DOHH2 (cell line): Measurements from ENCODE around the gene DAPK2.

Source experiments
- H3F3A ChIP-seq: fragments of 200-600 bp; sonication (generic), shearing (Covaris generic); 2 replicates; pipeline ENCODE4 v1.6.0; 2016; ENCODE audit warnings: antibody characterized with exemption, mild to moderate bottlenecking; ENCODE audit not compliant: control insufficient read depth, insufficient read depth
- H3K27ac ChIP-seq: fragments of 200-600 bp; sonication (generic); 2 replicates; pipeline ENCODE4 v1.5.1; 2014; ENCODE audit warnings: low read depth, mild to moderate bottlenecking, low read length, moderate library complexity
- H3K27me3 ChIP-seq: fragments of 200-600 bp; sonication (generic); 2 replicates; pipeline ENCODE4 v1.6.1; 2014; ENCODE audit warnings: mild to moderate bottlenecking, low read length, mixed read lengths; ENCODE audit not compliant: control insufficient read depth
- H3K36me3 ChIP-seq: fragments of 200-600 bp; sonication (generic); 2 replicates; pipeline ENCODE4 v1.6.1; 2014; ENCODE audit warnings: mild to moderate bottlenecking, low read length, moderate library complexity, mixed read lengths; ENCODE audit not compliant: control insufficient read depth
- H3K4me1 ChIP-seq: fragments of 200-600 bp; sonication (generic); 2 replicates; pipeline ENCODE4 v1.6.1; 2014; ENCODE audit warnings: mild to moderate bottlenecking, low read length, mixed read lengths; ENCODE audit not compliant: control insufficient read depth
- H3K4me2 ChIP-seq: fragments of 200-600 bp; sonication (generic); 2 replicates; pipeline ENCODE4 v1.6.0; 2014; ENCODE audit warnings: mild to moderate bottlenecking, low read length, moderate library complexity
- H3K4me3 ChIP-seq: fragments of 200-600 bp; sonication (generic); 2 replicates; pipeline ENCODE4 v1.5.1; 2014; ENCODE audit warnings: mild to moderate bottlenecking, low read length, mixed read lengths
- H3K79me2 ChIP-seq: fragments of 200-600 bp; sonication (generic); 2 replicates; pipeline ENCODE4 v1.6.1; 2014; ENCODE audit warnings: mild to moderate bottlenecking, low read length, mixed read lengths; ENCODE audit not compliant: control insufficient read depth
- H3K9me2 ChIP-seq: fragments of 200-600 bp; sonication (generic); replicated peaks from 2 replicates; pipeline ENCODE4 v1.6.1; 2014; ENCODE audit warnings: mild to moderate bottlenecking, low read length, mixed read lengths; ENCODE audit not compliant: control insufficient read depth
- H3K9me3 ChIP-seq: fragments of 200-600 bp; sonication (generic); 2 replicates; pipeline ENCODE4 v1.6.1; 2014; ENCODE audit warnings: antibody characterized with exemption, low read length, mixed read lengths; ENCODE audit not compliant: control insufficient read depth, insufficient read depth
- H4K20me1 ChIP-seq: fragments of 200-600 bp; sonication (generic); 2 replicates; pipeline ENCODE4 v1.6.0; 2014; ENCODE audit warnings: low read depth, mild to moderate bottlenecking, antibody characterized with exemption, low read length, moderate library complexity; ENCODE audit not compliant: control insufficient read depth, insufficient read depth
- EZH2phosphoT487 ChIP-seq: fragments of 200-600 bp; sonication (generic); IDR thresholded peaks from 2 replicates; pipeline ENCODE4 v1.6.1; 2017; ENCODE audit warnings: borderline replicate concordance, mild to moderate bottlenecking, antibody characterized with exemption, low read length, moderate library complexity, mixed read lengths
- TF ChIP-seq, protein P1 (sequence below): fragments of 200-600 bp; sonication (generic); IDR thresholded peaks from one replicate; pipeline ENCODE4 v1.5.1; 2014; ENCODE audit warnings: antibody characterized with exemption, mild to moderate bottlenecking, low read depth, low read length; ENCODE audit not compliant: poor library complexity, severe bottlenecking

The DAPK2 gene

DNA sequence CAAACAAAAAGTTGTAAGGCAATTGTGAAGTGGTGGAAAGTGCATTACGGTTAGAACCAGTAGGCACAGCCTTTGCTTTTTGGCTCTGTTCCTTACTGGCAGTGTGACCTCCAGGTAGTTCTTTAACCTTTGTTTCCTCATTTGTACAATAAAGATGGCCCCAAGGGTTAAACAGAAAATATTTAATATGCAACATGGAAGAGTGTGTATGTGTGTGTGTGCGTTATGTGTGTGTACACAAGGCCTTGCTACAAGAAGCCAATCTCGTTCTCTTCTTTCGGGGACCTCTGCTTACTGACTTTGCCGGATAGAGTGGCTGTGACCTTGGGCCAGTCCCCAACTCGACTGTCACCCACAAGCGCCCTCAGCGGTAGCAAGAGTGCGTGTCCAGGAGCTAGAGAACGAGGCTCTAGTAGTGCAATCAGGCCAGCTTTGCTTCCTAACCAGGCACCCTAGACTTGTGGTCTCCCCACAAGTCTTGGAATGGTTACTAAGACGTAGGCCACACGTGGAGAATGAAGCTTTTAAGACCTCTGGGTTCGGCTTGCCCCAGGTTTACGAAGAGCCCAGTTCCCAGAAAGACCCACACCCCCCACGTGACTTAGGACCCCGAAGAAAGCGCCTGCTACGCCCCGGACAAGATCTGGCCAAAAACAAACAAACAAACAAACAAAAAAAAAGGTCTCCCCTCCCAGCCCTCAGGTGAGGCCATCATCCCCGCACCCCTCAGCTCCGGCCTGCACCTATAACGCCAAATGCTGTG, 46.8 kb upstream of the DAPK2 start:
- H3K79me2 ChIP-seq, result peaks cover 95% of the 10 kb centered on the region
- H3K36me3 ChIP-seq, result peaks cover 38% of the 10 kb centered on the region
- peak overlapping the region; percentile 87 for H3K4me2 ChIP-seq
- H3K27me3 ChIP-seq, result no peaks in the 10 kb centered on the region
- no peaks in the 10 kb centered on the region for H3K9me3 ChIP-seq
- H3F3A ChIP-seq, result peaks cover 6% of the 10 kb centered on the region; the same call in 1 of the 2 replicates
- H3K27ac ChIP-seq, result peak overlapping the region; percentile 80
- H3K4me3 ChIP-seq, result peak overlapping the region; percentile 83
- H4K20me1 ChIP-seq, result peaks cover 4% of the 10 kb centered on the region; the same call in 1 of the 2 replicates
- no peaks in the 10 kb centered on the region for H3K9me2 ChIP-seq
- H3K4me1 ChIP-seq, result peaks cover 61% of the 10 kb centered on the region
- TF ChIP-seq, protein P1, sequence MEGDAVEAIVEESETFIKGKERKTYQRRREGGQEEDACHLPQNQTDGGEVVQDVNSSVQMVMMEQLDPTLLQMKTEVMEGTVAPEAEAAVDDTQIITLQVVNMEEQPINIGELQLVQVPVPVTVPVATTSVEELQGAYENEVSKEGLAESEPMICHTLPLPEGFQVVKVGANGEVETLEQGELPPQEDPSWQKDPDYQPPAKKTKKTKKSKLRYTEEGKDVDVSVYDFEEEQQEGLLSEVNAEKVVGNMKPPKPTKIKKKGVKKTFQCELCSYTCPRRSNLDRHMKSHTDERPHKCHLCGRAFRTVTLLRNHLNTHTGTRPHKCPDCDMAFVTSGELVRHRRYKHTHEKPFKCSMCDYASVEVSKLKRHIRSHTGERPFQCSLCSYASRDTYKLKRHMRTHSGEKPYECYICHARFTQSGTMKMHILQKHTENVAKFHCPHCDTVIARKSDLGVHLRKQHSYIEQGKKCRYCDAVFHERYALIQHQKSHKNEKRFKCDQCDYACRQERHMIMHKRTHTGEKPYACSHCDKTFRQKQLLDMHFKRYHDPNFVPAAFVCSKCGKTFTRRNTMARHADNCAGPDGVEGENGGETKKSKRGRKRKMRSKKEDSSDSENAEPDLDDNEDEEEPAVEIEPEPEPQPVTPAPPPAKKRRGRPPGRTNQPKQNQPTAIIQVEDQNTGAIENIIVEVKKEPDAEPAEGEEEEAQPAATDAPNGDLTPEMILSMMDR, result peak; percentile 57
- TF ChIP-seq EZH2phosphoT487, result no peak

DNA sequence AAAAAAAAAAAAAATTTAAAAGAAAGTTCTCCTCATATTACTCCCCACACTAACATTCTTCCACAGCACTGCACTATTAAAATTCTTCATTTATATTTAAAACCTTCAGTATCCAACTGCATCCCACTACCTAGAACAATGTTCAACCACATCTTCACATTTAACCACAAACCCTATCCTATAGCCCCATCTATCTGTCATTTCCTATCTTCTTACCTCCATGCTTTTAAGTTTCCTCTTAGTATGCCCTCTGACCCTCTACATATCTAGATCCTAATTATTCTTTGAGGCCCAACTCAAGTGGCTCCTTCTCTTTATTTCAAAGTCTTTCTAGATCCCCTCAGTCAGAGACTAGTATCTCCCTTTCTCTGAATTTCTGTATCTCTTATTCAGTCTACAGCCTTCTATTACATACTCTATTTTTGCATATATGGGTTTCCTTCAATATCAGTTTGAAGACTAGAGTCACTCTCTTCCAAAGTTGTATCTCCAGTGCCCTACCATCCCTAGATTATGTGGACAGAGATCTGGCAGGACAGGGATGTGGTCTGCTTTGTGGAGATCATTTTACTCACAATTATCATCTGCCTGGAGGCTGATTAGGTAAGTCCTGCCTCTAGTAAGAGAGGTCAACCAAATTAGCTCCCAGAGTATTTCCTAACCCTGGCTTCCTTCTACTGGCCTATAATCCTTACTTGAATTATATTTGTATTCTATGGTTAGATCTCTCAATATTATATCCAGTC, 46.0 kb upstream of the DAPK2 start:
- peaks cover 53% of the 10 kb centered on the region for H3K4me1 ChIP-seq
- no peaks in the 10 kb centered on the region for H3K9me3 ChIP-seq
- H3K27ac ChIP-seq, result peak overlapping the region; percentile 80
- TF ChIP-seq EZH2phosphoT487, result no peak
- TF ChIP-seq, protein P1, result peak; percentile 34
- H4K20me1 ChIP-seq, result no peaks in the 10 kb centered on the region
- no peaks in the 10 kb centered on the region for H3K9me2 ChIP-seq
- H3K79me2 ChIP-seq, result peaks cover 95% of the 10 kb centered on the region
- H3K4me3 ChIP-seq, result peak overlapping the region; percentile 83
- H3K27me3 ChIP-seq, result no peaks in the 10 kb centered on the region
- peaks cover 6% of the 10 kb centered on the region; the same call in 1 of the 2 replicates for H3F3A ChIP-seq
- peaks cover 39% of the 10 kb centered on the region for H3K36me3 ChIP-seq
- H3K4me2 ChIP-seq, result peak overlapping the region; percentile 87

DNA sequence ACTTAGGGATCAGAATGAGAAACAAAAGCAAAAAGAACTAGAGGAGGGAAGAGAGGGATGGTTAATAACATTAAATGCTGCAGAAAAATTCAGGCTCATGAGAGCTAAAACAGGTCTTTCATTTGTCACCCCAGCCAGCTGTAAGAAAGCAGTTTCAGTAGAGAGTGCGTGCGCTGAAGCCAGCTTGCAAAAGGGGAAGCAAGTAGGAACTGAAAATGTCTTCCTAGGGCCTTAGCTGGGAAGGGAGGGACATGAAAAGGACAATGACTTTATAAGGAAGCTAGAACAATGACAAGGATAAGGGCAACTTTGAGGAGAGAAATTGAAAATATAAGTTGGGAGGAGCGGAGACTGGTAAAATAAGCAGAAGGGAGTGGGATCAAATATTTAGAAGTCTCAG, 44.2 kb upstream of the DAPK2 start:
- Histone ChIP-seq H3K27me3 (no peaks in the 10 kb centered on the region), H3K27ac (peak overlapping the region; percentile 31), H4K20me1 (no peaks in the 10 kb centered on the region), H3K9me3 (no peaks in the 10 kb centered on the region), H3F3A (peaks cover 6% of the 10 kb centered on the region; the same call in 1 of the 2 replicates), H3K36me3 (peaks cover 42% of the 10 kb centered on the region), H3K4me1 (peaks cover 46% of the 10 kb centered on the region), H3K9me2 (no peaks in the 10 kb centered on the region), H3K79me2 (peaks cover 80% of the 10 kb centered on the region), H3K4me3 (peak overlapping the region; percentile 24), H3K4me2 (peak overlapping the region; percentile 87)
- no peak for TF ChIP-seq EZH2phosphoT487
- TF ChIP-seq, protein P1, result no peak
